Suprapubic skin (tissue), 4 donors: ENCODE results near the gene NRXN3.

Source experiments
- CTCF ChIP-seq, 2 donors: fragments of 200-600 bp in 1 of 2; fragments of 450-650 bp in 1 of 2; sonication (generic) in 1 of 2; IDR thresholded peaks; one replicate each; pipeline ENCODE4 v1.5.1; 2016 to 2019; ENCODE audit warnings: antibody characterized with exemption in 2 of 2, mild to moderate bottlenecking in 1 of 2, moderate library complexity in 1 of 2
- POLR2A ChIP-seq, 2 donors: fragments of 450-650 bp; IDR thresholded peaks; one replicate each; pipeline ENCODE4 v1.6.1; 2017; ENCODE audit warnings: antibody characterized with exemption in 2 of 2, mild to moderate bottlenecking in 2 of 2, moderate library complexity in 2 of 2
- POLR2AphosphoS5 ChIP-seq, 3 donors: sonication (generic); formaldehyde crosslinking; IDR thresholded peaks; one replicate each; pipeline ENCODE4 v1.6.1; 2017; ENCODE audit warnings: antibody characterized with exemption in 3 of 3

GRCh38 chr14:78488938-78489337 is 318.8 kb downstream of the NRXN3 start:
- no peak for TF ChIP-seq CTCF (IDR thresholded peaks at IDR 0.05)
- TF ChIP-seq POLR2A (IDR thresholded peaks at IDR 0.05) = no peak
- no peak for TF ChIP-seq POLR2AphosphoS5 (IDR thresholded peaks at IDR 0.05)
